HL-60 (cell line): ENCODE measurements around the gene TRPM4.
"Not testable (repeated sequence)": the region's sequence is repeated elsewhere in the genome, so short reads cannot be mapped to it uniquely, and the experiment has no call there.

Experiments used
- DNase-seq, 2 experiments: peaks; one replicate each; pipeline ENCODE4 v3.0.0-alpha.2; 2010 to 2020; ENCODE audit warnings: low read depth in 1 of 2, low spot score in 1 of 2
- H3K27ac ChIP-seq: fragments of 250-450 bp; sonication (Bioruptor Pico); replicated peaks from 2 replicates; pipeline ENCODE4 v1.5.1; 2020; ENCODE audit warnings: mild to moderate bottlenecking, moderate library complexity
- H3K27me3 ChIP-seq: fragments of 250-450 bp; sonication (Bioruptor Pico); 2 replicates; pipeline ENCODE4 v1.5.1; 2021; ENCODE audit warnings: mild to moderate bottlenecking, moderate library complexity; ENCODE audit not compliant: insufficient read depth, poor library complexity, severe bottlenecking
- H3K4me3 ChIP-seq: replicated peaks from 2 replicates; pipeline ENCODE4 v1.5.1; 2011; ENCODE audit warnings: mild to moderate bottlenecking, control low read depth, low read length; ENCODE audit not compliant: insufficient read depth
- GABPA ChIP-seq: IDR thresholded peaks from 2 replicates; pipeline ENCODE4 v1.6.1; 2012; ENCODE audit warnings: low read depth
- POLR2AphosphoS5 ChIP-seq: IDR thresholded peaks from 2 replicates; pipeline ENCODE4 v1.6.1; 2012; ENCODE audit warnings: low read depth
- SPI1 ChIP-seq: IDR thresholded peaks from 2 replicates; pipeline ENCODE4 v1.6.1; 2012; ENCODE audit warnings: low read depth, mild to moderate bottlenecking, borderline replicate concordance
- TF ChIP-seq, protein P1 (sequence below): IDR thresholded peaks from one replicate; pipeline ENCODE4 v1.5.1; 2011; ENCODE audit warnings: low read length, control low read depth, inconsistent platforms; ENCODE audit not compliant: insufficient read depth
- TF ChIP-seq, protein P2 (sequence below): IDR thresholded peaks from 2 replicates; pipeline ENCODE4 v1.6.1; 2012; ENCODE audit warnings: low read depth; ENCODE audit not compliant: insufficient replicate concordance

Gene TRPM4

DNA sequence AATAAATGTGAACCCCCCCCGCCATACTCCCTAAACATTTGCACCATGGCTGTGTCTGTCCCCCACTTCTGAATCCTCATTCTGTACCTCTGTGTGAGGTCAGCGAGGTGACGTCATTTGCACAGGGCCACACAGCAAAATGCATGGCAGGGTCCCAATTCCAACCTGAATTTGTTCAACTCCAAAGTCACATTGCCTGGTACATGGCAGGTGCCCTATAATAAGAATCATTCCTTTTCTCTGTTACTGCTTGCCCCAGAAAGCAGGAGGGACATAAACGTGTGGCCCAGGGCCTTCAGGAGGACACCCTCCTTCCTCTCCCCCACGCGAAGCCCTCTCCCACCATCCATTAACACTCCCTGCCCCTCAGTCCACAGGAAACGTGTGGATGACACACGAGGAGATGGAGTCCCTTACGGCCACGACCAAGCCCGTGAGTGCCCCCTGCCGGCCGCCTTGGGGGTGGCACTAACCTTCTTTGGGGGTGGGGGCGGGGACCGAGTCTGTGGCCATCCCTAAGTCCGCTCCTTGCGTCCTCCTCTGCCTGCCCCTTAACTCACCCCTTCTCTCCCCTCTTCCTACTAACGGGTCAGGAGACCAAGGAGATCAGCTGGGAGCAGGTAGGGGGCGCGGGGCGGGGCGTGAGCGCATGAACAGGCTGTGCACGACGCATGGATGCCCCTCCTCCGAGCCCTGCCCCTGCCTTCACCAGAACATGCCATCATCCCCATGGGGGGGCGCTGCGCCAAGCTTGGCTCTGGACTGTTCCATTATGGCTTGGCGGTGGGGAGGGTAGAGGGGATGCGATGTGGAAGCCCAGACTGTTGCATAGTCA lies 11.8 kb upstream of the TRPM4 start:
- TF ChIP-seq, protein P1, sequence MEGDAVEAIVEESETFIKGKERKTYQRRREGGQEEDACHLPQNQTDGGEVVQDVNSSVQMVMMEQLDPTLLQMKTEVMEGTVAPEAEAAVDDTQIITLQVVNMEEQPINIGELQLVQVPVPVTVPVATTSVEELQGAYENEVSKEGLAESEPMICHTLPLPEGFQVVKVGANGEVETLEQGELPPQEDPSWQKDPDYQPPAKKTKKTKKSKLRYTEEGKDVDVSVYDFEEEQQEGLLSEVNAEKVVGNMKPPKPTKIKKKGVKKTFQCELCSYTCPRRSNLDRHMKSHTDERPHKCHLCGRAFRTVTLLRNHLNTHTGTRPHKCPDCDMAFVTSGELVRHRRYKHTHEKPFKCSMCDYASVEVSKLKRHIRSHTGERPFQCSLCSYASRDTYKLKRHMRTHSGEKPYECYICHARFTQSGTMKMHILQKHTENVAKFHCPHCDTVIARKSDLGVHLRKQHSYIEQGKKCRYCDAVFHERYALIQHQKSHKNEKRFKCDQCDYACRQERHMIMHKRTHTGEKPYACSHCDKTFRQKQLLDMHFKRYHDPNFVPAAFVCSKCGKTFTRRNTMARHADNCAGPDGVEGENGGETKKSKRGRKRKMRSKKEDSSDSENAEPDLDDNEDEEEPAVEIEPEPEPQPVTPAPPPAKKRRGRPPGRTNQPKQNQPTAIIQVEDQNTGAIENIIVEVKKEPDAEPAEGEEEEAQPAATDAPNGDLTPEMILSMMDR, result peak; percentile 65
- no peak for TF ChIP-seq GABPA
- Histone ChIP-seq H3K27ac (no peak overlapping the region), H3K27me3 (peaks cover 25% of the 10 kb centered on the region), H3K4me3 (no peak overlapping the region; the same call in 1 of the 2 replicates)
- DNase-seq, result peak; percentile 44 to 67

DNA sequence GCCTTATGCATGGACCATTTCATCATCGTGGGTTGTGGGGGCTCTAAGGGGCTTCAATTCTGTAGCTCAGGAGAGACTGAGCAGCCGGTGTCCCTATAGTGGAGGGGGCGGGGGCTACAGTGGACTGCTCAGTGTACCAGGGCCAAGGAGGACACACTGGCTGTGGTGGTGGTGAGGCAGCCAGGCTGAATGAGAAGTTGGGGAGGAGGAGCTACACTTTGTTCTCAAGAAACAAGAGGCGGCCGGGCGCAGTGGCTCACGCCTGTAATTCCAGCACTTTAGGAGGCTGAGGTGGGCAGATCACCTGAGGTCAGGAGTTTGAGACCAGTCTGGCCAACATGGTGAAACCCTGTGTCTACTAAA lies 11.2 kb upstream of the TRPM4 start:
- H3K27me3 ChIP-seq, result peaks cover 30% of the 10 kb centered on the region
- not testable (repeated sequence) for H3K27ac ChIP-seq

DNA sequence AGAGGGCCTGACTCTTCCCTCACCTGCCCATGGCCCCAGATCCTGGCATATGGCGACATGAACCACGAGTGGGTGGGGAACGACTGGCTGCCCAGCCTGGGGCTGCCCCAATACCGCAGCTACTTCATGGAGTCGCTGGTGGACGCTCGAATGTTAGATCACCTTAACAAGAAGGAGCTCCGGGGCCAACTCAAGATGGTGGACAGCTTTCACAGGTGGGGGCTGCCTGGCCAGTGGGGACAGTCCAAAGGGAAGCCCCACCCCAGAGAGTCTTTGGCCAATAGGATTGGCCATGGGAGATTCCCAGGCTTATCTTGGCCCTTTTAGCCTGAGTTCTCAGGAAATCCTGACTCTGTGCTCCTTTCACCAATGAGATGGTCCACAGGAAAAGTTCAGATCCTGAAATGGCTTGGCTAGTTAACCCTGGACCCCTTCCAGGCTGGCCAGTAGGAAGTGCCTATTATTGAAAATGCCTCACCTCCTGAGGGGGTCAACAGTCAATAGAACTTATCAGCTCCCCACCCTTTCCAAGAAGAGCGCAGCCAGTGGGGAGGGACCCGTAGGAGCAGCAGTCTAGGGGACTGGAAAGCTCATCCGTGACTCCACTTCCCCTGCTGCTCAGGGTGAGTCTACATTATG lies 9.4 kb upstream of the TRPM4 start:
- TF ChIP-seq GABPA, result no peak
- TF ChIP-seq POLR2AphosphoS5, result no peak
- TF ChIP-seq, protein P1, result no peak
- TF ChIP-seq SPI1, result no peak
- TF ChIP-seq, protein P2, sequence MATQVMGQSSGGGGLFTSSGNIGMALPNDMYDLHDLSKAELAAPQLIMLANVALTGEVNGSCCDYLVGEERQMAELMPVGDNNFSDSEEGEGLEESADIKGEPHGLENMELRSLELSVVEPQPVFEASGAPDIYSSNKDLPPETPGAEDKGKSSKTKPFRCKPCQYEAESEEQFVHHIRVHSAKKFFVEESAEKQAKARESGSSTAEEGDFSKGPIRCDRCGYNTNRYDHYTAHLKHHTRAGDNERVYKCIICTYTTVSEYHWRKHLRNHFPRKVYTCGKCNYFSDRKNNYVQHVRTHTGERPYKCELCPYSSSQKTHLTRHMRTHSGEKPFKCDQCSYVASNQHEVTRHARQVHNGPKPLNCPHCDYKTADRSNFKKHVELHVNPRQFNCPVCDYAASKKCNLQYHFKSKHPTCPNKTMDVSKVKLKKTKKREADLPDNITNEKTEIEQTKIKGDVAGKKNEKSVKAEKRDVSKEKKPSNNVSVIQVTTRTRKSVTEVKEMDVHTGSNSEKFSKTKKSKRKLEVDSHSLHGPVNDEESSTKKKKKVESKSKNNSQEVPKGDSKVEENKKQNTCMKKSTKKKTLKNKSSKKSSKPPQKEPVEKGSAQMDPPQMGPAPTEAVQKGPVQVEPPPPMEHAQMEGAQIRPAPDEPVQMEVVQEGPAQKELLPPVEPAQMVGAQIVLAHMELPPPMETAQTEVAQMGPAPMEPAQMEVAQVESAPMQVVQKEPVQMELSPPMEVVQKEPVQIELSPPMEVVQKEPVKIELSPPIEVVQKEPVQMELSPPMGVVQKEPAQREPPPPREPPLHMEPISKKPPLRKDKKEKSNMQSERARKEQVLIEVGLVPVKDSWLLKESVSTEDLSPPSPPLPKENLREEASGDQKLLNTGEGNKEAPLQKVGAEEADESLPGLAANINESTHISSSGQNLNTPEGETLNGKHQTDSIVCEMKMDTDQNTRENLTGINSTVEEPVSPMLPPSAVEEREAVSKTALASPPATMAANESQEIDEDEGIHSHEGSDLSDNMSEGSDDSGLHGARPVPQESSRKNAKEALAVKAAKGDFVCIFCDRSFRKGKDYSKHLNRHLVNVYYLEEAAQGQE, result no peak
- Histone ChIP-seq H3K27me3 (peaks cover 39% of the 10 kb centered on the region), H3K27ac (no peak overlapping the region), H3K4me3 (no peak overlapping the region)
- DNase-seq, result no peak

More for the DNA sequence above, 11.2 kb upstream of the TRPM4 start:
- H3K4me3 ChIP-seq, result not testable (repeated sequence)
- DNase-seq, result peak in 1 of 2 experiments; percentile 19

DNA sequence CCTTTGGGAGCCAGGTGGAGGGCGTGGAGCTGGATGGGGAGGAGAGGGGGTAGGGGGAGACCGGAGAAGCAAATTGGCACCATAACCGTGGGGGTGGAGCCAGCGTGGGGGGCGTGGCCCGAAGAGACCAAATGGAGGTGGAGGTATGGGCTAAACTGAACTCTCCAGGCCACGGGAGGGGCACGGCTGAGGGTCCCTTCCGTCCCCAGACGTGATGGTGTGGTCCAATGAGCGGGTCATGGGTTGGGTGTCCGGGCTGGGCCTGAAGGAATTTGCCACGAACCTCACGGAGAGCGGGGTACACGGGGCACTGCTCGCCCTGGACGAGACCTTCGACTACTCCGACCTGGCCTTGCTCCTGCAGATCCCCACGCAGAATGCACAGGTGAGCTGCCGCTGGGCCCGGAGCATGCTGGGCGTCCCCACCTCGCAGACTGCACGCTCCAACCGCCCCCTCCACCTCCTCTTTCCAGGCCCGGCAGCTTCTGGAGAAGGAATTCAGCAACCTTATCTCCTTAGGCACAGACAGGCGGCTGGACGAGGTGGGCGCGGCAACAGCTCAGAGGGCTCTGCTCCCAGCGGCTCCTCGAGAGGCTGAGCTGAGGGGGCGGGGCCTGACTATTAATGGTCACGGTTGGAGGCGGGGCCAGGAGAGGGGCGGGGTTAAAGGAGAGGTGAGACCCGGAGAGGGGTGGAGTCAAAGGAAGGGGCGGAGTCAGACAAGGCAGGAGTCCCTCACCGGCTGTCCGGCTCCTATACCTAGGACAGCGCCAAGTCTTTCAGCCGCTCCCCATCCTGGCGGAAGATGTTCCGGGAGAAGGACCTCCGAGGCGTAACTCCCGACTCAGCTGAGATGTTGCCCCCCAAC lies 8.6 kb upstream of the TRPM4 start:
- H3K27ac ChIP-seq, result no peak overlapping the region
- peaks cover 39% of the 10 kb centered on the region for H3K27me3 ChIP-seq

More for the DNA sequence above, 8.6 kb upstream of the TRPM4 start:
- TF ChIP-seq GABPA, result no peak
- TF ChIP-seq, protein P2, result peak; percentile 83
- TF ChIP-seq, protein P1, result no peak
- H3K4me3 ChIP-seq, result peak overlapping the region; percentile 54; the same call in 1 of the 2 replicates
- peak; percentile 63 to 66 for DNase-seq
